Lower leg skin (tissue), 4 donors: ENCODE data around the gene SH3D19. TPM values are rescaled to one million over a fixed set of nuclear protein-coding genes. Genes with fewer than 3 reads are reported as not detected.

Experiments
- DNase-seq, 2 donors: peaks; one replicate each; pipeline ENCODE4 v3.0.0-alpha.2; 2019; ENCODE audit warnings: low spot score in 2 of 2
- H3K4me3 ChIP-seq: fragments of 200-600 bp; sonication (generic); 2 replicates; pipeline ENCODE4 v1.5.1; 2017; ENCODE audit warnings: mild to moderate bottlenecking, low read depth; ENCODE audit not compliant: poor library complexity, severe bottlenecking
- POLR2A ChIP-seq, 2 donors: fragments of 450-650 bp; IDR thresholded peaks; one replicate each; pipeline ENCODE4 v1.6.1; 2016 to 2017; ENCODE audit warnings: antibody characterized with exemption in 2 of 2, mild to moderate bottlenecking in 1 of 2, moderate library complexity in 1 of 2
- WGBS, 2 donors: methylation state at CpG; one replicate each; pipeline ENCODE4 v1.1.5; 2018; 5-methylcytosine and 5-hydroxymethylcytosine counted together
- intact Hi-C: fragments of 100-400 bp; cut with DNase I; formaldehyde crosslinking; loops from one replicate; pipeline ENCODE4 v1.15.0; 2023; ENCODE audit warnings: low total_unique reads
- total RNA-seq, 4 donors: library from RNA; depleted of rRNA; stranded (reverse); fragments of >200 nt; gene quantifications; one replicate each; pipeline ENCODE4 v1.1.0, GENCODE V29; 2016
- TF ChIP-seq, protein P1 (sequence below), 3 donors: fragments of 450-650 bp; IDR thresholded peaks; one replicate each; pipeline ENCODE4 v1.5.1; 2016; ENCODE audit warnings: antibody characterized with exemption in 3 of 3, mild to moderate bottlenecking in 3 of 3, moderate library complexity in 2 of 3

SH3D19 gene
- total RNA-seq, 4 donors from 2014 or later, result 70.8 to 82.5 (median 78.6) TPM

DNA sequence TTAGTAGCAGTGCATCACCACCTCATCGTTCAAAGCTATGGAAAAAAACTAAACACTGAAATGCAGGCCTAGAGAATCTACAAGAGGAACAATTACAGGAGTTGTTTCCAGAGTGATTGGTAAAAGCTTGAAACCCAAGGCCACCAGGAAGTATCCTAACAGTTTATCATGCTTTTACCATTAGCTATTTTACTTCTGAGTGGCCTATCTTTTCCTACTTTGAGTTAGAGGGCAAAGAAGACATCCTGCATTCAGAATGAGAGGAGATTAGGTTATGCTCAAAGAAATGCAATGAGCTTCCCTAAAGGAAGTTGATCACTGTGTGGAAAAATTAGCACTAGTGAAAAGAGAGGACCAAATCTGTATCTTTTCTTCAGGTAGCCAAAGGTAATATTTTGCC, 118.2 kb downstream of the SH3D19 start:
- H3K4me3 ChIP-seq, result no peak overlapping the region
- no peak for DNase-seq
- no peak for TF ChIP-seq POLR2A (IDR thresholded peaks at IDR 0.05)
- TF ChIP-seq, protein P1, sequence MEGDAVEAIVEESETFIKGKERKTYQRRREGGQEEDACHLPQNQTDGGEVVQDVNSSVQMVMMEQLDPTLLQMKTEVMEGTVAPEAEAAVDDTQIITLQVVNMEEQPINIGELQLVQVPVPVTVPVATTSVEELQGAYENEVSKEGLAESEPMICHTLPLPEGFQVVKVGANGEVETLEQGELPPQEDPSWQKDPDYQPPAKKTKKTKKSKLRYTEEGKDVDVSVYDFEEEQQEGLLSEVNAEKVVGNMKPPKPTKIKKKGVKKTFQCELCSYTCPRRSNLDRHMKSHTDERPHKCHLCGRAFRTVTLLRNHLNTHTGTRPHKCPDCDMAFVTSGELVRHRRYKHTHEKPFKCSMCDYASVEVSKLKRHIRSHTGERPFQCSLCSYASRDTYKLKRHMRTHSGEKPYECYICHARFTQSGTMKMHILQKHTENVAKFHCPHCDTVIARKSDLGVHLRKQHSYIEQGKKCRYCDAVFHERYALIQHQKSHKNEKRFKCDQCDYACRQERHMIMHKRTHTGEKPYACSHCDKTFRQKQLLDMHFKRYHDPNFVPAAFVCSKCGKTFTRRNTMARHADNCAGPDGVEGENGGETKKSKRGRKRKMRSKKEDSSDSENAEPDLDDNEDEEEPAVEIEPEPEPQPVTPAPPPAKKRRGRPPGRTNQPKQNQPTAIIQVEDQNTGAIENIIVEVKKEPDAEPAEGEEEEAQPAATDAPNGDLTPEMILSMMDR (IDR thresholded peaks at IDR 0.05), result no peak
- intact Hi-C loops, result no loop called here
- 74 to 87% methylated on average over 1 of the region's 1 CpG for WGBS, 2 donors

- no peak overlapping the region for H3K4me3 ChIP-seq
- intact Hi-C loops, result no loop called here
- TF ChIP-seq, protein P1 (IDR thresholded peaks at IDR 0.05), result no peak
- TF ChIP-seq POLR2A (IDR thresholded peaks at IDR 0.05), result no peak
- WGBS, 2 donors, result 36 to 48% methylated on average over 3 of the region's 3 CpGs
- no peak for DNase-seq
These were observed 119.0 kb downstream of the SH3D19 start for GRCh38 chr4:151206241-151207005.

GRCh38 chr4:151205722-151206121, 119.7 kb downstream of the SH3D19 start:
- no peak for DNase-seq
- WGBS, 2 donors, result 40% methylated on average over 1 of the region's 1 CpG
- no peak overlapping the region for H3K4me3 ChIP-seq
- intact Hi-C loops, result no loop called here
- TF ChIP-seq, protein P1 (IDR thresholded peaks at IDR 0.05), result no peak
- no peak for TF ChIP-seq POLR2A (IDR thresholded peaks at IDR 0.05)

GRCh38 chr4:151204925-151205524, 120.4 kb downstream of the SH3D19 start:
- TF ChIP-seq, protein P1 (IDR thresholded peaks at IDR 0.05), result no peak
- no peak for TF ChIP-seq POLR2A (IDR thresholded peaks at IDR 0.05)
- no peak for DNase-seq
- WGBS, 2 donors, result 89 to 94% methylated on average over 10 of the region's 10 CpGs
- intact Hi-C loops, result no loop called here
- H3K4me3 ChIP-seq, result no peak overlapping the region

DNA sequence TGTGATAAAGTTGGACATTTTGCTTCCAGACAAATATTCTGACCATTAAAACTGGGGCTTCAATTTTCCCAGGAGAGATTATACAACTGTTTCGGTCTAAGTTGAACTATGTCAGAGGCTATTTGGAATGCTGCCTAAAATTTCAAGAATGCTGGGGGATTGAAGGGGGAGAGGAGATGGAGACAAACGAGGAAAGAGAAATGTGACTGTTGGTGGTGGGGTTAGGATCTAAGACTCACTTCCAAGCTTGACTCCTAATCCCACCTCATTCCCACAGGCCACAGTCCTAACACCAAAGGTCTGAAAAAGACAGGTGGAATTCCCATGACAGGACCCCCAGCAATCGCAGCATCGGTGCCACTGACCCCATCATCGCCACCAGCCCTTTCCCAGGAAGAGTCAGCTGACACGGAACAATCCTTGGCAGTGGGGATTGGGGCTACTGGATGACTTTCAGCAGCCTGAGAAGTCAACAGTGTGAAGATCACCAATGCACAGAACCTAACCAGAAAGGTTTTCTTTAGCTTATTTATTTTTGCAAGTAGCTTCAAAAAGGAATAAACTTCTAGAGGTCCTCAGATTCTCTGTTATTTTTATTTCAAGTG, 122.5 kb downstream of the SH3D19 start:
- WGBS, 2 donors, result 69 to 80% methylated on average over 6 of the region's 6 CpGs
- TF ChIP-seq, protein P1 (IDR thresholded peaks at IDR 0.05), result no peak
- no peak for TF ChIP-seq POLR2A (IDR thresholded peaks at IDR 0.05)
- H3K4me3 ChIP-seq, result no peak overlapping the region
- no peak for DNase-seq
- intact Hi-C loops, result no loop called here
